Measurements from ENCODE around the gene DNAJB6. TPM values are rescaled to one million over a fixed set of nuclear protein-coding genes. Genes with fewer than 3 reads are reported as not detected.

DNAJB6 gene
- polyA plus RNA-seq, 1 experiment, result 188 TPM

DNA sequence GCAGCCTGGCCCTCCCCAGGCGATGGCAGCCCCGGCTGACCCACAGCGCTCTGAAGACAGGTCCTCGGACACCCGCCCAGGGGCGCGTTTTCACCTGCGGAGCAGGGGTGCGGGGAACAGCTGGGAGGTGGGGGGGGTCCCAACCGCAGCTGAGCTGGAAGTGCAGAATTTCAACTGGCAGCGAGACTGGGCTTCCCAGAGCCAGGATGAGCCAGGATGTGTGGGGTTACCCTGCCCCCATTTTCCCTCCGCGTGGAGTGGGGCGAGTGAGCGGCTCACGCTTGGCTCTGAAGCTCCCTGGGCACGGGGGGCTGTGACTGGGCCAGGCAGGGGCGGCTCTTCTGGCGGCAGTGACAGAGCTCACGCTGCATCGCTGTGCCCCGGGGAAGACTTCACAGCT is 70.2 kb downstream of the DNAJB6 start:
- CTCF ChIA-PET, result no interaction called here
- no peaks in the 10 kb centered on the region for H3K27me3 ChIP-seq (ENCODE audit: control insufficient read depth, insufficient read depth, low read length)
- peaks cover 32% of the 10 kb centered on the region; the same call in 1 of the 2 replicates for H3K9me3 ChIP-seq (ENCODE audit: control insufficient read depth, insufficient read depth, low read length)
- no peak overlapping the region for H3K27ac ChIP-seq (ENCODE audit: low read depth, low read length)
- TF ChIP-seq, protein P1, sequence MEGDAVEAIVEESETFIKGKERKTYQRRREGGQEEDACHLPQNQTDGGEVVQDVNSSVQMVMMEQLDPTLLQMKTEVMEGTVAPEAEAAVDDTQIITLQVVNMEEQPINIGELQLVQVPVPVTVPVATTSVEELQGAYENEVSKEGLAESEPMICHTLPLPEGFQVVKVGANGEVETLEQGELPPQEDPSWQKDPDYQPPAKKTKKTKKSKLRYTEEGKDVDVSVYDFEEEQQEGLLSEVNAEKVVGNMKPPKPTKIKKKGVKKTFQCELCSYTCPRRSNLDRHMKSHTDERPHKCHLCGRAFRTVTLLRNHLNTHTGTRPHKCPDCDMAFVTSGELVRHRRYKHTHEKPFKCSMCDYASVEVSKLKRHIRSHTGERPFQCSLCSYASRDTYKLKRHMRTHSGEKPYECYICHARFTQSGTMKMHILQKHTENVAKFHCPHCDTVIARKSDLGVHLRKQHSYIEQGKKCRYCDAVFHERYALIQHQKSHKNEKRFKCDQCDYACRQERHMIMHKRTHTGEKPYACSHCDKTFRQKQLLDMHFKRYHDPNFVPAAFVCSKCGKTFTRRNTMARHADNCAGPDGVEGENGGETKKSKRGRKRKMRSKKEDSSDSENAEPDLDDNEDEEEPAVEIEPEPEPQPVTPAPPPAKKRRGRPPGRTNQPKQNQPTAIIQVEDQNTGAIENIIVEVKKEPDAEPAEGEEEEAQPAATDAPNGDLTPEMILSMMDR (IDR thresholded peaks at IDR 0.05; ENCODE audit: low read depth, low read length), result no peak
- POLR2A ChIA-PET, result no interaction called here
- DNase-seq (ENCODE audit: low read depth, low spot score), result no peak
- no peak overlapping the region for H3K4me3 ChIP-seq (ENCODE audit: low read depth, low read length)

DNA sequence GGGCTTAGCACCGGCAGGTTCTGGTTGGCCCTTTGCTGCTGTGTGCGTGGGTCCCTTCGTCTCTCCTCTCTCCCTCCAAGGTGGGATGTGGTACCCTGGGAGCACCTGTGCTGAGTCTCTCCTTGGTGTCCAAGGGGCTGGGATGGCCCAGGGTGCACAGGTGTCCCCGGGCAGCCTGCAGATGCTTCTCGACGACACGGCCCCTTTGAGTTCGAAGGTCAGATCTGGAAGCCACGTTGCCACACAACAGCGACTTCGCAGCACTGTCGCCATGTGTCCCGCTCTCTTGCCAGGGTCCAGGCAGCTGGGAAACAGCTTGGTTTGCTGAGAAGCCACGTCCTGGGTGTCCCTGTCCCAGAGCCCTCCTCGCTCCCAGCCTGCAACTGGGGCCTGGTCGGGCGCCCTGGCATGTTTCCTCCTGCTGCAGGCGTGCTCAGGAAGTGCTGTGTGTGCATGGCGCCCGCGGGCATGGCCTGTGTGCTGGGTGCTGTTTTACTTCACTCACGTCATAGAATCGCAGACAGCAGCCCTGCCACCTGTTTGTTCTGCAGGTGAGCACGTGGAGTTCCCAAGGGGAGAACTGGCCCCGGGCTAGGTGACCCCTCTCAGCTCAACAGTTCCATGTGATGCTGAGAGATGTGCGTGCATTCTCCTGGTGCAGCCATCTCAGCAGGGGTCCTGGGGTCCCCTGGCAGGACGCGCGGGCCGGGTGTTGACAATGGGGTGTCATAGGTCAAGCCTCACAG is 70.9 kb downstream of the DNAJB6 start:
- Histone ChIP-seq H3K27ac (ENCODE audit: low read depth, low read length) (no peak overlapping the region), H3K4me3 (ENCODE audit: low read depth, low read length) (no peak overlapping the region), H3K27me3 (ENCODE audit: control insufficient read depth, insufficient read depth, low read length) (no peaks in the 10 kb centered on the region), H3K9me3 (ENCODE audit: control insufficient read depth, insufficient read depth, low read length) (peaks cover 32% of the 10 kb centered on the region; the same call in 1 of the 2 replicates)
- CTCF ChIA-PET, result interaction anchor here (0.5 kb wide), 1 partner anchor 378 kb away, joined by 3 read pairs; no protein-coding TSS in a partner anchor
- POLR2A ChIA-PET, result no interaction called here
- TF ChIP-seq, protein P1 (IDR thresholded peaks at IDR 0.05; ENCODE audit: low read depth, low read length), result no peak
- DNase-seq (ENCODE audit: low read depth, low spot score), result no peak

DNA sequence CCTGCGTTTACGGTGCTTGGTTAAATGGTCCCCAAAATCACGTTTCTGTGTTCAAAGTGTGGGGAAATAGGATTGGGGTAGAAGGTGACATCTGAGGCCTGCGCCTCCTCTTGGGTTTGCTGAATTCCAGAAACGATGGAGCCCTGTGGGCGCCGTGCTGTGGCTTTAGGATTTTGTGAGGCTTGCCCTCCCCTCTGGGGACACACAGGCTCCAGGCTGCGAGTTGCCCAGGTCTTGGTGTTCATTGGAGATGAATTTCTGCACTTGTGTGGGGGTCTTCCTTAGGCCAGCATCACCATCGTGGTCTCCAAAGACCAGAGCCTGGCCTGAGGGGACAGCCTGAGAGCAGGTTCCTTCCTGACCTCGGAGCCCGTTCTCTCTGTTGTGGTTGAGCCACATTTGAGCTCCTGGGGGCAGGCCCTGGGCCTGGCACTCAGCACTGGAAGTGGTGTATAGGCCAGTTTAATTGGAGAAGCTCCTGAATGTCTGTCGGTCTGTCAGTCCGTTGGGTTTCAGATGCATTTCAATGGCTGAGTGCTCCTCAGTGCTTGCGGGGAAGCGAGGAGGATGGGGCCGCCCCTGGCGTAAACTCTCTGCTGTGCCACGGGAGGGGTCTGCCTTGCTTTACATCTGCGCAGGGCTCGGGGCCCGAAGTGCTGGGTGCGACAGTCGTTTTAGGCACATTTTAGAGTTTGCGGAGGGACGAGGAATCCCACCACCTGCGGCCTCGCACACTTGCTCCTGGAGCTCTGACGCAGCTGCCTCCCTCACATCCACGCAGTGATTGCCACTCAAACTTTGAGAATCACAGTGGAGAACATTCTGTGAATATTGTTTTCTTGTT is 71.7 kb downstream of the DNAJB6 start:
- TF ChIP-seq, protein P1 (IDR thresholded peaks at IDR 0.05; ENCODE audit: low read depth, low read length), result no peak
- H3K9me3 ChIP-seq (ENCODE audit: control insufficient read depth, insufficient read depth, low read length), result peaks cover 32% of the 10 kb centered on the region; the same call in 1 of the 2 replicates
- CTCF ChIA-PET, result no interaction called here
- H3K27me3 ChIP-seq (ENCODE audit: control insufficient read depth, insufficient read depth, low read length), result no peaks in the 10 kb centered on the region
- H3K27ac ChIP-seq (ENCODE audit: low read depth, low read length), result no peak overlapping the region
- H3K4me3 ChIP-seq (ENCODE audit: low read depth, low read length), result no peak overlapping the region
- no peak for DNase-seq (ENCODE audit: low read depth, low spot score)
- POLR2A ChIA-PET, result no interaction called here

DNA sequence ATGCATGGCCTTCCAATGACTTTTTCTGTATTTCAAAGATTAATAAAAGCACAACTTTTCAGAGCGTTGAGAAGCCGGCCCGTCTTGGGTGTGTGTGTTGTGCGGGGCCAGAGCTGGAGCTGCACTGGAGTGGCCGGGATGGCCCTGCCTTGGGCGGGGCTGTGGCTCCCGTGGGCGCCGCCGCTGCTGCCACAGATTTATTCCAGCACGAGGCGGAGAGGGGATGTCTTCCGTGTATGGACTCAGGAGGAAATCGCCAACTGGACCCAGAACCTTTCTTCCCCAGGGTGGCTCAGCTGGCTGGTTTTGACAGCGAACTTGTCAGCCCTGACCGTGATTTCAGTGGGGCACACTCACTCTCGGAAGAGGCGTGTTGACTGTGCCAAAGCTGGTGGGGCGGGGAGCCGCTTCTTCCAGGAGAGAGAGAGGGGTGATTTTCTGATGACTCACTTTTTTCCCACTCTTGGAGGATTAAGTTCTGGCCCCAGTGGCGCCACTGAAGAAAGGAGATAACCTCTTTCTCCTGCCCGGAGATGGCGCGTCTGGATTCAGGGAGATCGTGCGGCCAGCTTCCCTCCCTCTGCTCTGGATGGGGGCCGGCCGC is 72.4 kb downstream of the DNAJB6 start:
- CTCF ChIA-PET, result no interaction called here
- DNase-seq (ENCODE audit: low read depth, low spot score), result no peak
- no peak overlapping the region for H3K4me3 ChIP-seq (ENCODE audit: low read depth, low read length)
- no peak overlapping the region for H3K27ac ChIP-seq (ENCODE audit: low read depth, low read length)
- H3K9me3 ChIP-seq (ENCODE audit: control insufficient read depth, insufficient read depth, low read length), result peaks cover 32% of the 10 kb centered on the region; the same call in 1 of the 2 replicates
- POLR2A ChIA-PET, result no interaction called here
- no peaks in the 10 kb centered on the region for H3K27me3 ChIP-seq (ENCODE audit: control insufficient read depth, insufficient read depth, low read length)
- TF ChIP-seq, protein P1 (IDR thresholded peaks at IDR 0.05; ENCODE audit: low read depth, low read length), result no peak
